Measurements from ENCODE around the gene NOTO.

Gene NOTO

GRCh38 chr2:73203055-73203681 is 794 bp downstream of the NOTO start:
- H3K4me3 ChIP-seq (ENCODE audit: low read depth, low read length): no peak overlapping the region
- no peak for DNase-seq (ENCODE audit: low read depth)
- TF ChIP-seq MAX (IDR thresholded peaks at IDR 0.05; ENCODE audit: low read depth, low read length): no peak

GRCh38 chr2:73205611-73206010 is 3.2 kb downstream of the NOTO start:
- DNase-seq (ENCODE audit: low read depth): no peak

GRCh38 chr2:73208258-73208657 is 5.9 kb downstream of the NOTO start:
- H3K4me3 ChIP-seq (ENCODE audit: low read depth, low read length): no peak overlapping the region
- TF ChIP-seq MAX (IDR thresholded peaks at IDR 0.05; ENCODE audit: low read depth, low read length): no peak
- TF ChIP-seq MYC (IDR thresholded peaks at IDR 0.05; ENCODE audit: low read depth, low read length): no peak
- no peak for TF ChIP-seq CTCF (IDR thresholded peaks at IDR 0.05; ENCODE audit: low read depth, low read length)
- TF ChIP-seq POLR2A (IDR thresholded peaks at IDR 0.05; ENCODE audit: extremely low read depth, insufficient read length): no peak
- DNase-seq (ENCODE audit: low read depth): no peak

More at GRCh38 chr2:73205611-73206010, 3.2 kb downstream of the NOTO start:
- no peak for TF ChIP-seq MYC (IDR thresholded peaks at IDR 0.05; ENCODE audit: low read depth, low read length)
- TF ChIP-seq CTCF (IDR thresholded peaks at IDR 0.05; ENCODE audit: low read depth, low read length): no peak
- TF ChIP-seq POLR2A (IDR thresholded peaks at IDR 0.05; ENCODE audit: extremely low read depth, insufficient read length): no peak
- no peak for TF ChIP-seq MAX (IDR thresholded peaks at IDR 0.05; ENCODE audit: low read depth, low read length)
- H3K4me3 ChIP-seq (ENCODE audit: low read depth, low read length): no peak overlapping the region

DNA sequence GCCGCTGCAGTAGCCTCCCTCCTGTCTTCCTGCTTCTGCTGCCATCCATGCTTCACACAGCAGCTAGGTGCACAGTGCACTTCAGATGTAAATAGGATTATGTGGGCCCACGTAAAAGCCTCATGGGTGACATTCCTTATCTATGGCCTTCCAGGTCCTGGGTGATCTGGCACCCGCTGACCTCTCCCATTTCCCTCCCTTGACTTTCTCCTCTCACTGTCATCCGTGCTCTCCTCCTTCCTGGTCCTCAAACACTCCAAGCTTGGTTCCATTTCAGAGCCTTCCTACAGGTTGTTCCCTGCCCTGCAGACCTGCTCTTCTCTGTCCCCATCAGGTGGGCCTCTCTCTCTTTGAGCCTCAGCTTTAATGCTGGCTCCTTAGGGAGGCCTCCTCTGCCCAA is 7.6 kb downstream of the NOTO start:
- H3K4me3 ChIP-seq (ENCODE audit: low read depth, low read length): no peak overlapping the region
- TF ChIP-seq MYC (IDR thresholded peaks at IDR 0.05; ENCODE audit: low read depth, low read length) (no peak), MAX (IDR thresholded peaks at IDR 0.05; ENCODE audit: low read depth, low read length) (no peak), CTCF (IDR thresholded peaks at IDR 0.05; ENCODE audit: low read depth, low read length) (no peak), POLR2A (IDR thresholded peaks at IDR 0.05; ENCODE audit: extremely low read depth, insufficient read length) (no peak)
- no peak for DNase-seq (ENCODE audit: low read depth)

DNA sequence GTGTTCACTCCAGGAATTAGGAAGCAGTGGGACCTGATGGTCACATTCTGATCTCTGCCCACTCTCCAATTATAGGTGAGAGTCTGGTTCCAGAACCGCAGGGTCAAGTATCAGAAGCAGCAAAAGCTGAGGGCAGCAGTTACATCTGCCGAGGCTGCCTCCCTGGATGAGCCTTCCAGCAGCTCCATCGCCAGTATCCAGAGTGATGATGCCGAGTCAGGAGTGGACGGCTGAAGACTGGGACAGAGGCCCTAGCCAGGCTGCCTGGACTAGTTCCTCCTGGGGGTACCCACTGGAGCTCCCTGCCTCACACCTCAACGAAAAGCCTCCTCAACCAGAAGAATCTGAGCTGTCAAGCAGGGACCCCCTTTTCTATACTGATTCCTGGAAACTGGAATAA is 8.3 kb downstream of the NOTO start:
- H3K4me3 ChIP-seq (ENCODE audit: low read depth, low read length): no peak overlapping the region
- TF ChIP-seq CTCF (IDR thresholded peaks at IDR 0.05; ENCODE audit: low read depth, low read length) (no peak), MYC (IDR thresholded peaks at IDR 0.05; ENCODE audit: low read depth, low read length) (no peak), POLR2A (IDR thresholded peaks at IDR 0.05; ENCODE audit: extremely low read depth, insufficient read length) (no peak), MAX (IDR thresholded peaks at IDR 0.05; ENCODE audit: low read depth, low read length) (no peak)
- DNase-seq (ENCODE audit: low read depth): no peak

- no peak for DNase-seq (ENCODE audit: low read depth)
- TF ChIP-seq MYC (IDR thresholded peaks at IDR 0.05; ENCODE audit: low read depth, low read length) (no peak), CTCF (IDR thresholded peaks at IDR 0.05; ENCODE audit: low read depth, low read length) (no peak), POLR2A (IDR thresholded peaks at IDR 0.05; ENCODE audit: extremely low read depth, insufficient read length) (no peak), MAX (IDR thresholded peaks at IDR 0.05; ENCODE audit: low read depth, low read length) (no peak)
- H3K4me3 ChIP-seq (ENCODE audit: low read depth, low read length): no peak overlapping the region
These were observed 9.7 kb downstream of the NOTO start for GRCh38 chr2:73212098-73212447.

All from NB4 (cell line).